GM12891 (cell line): ENCODE measurements around the gene DDX5.

ENCODE experiments used
- PAX5 ChIP-seq: IDR thresholded peaks from 2 replicates; pipeline ENCODE4 v1.6.1; 2011; ENCODE audit warnings: low read length, moderate library complexity, mild to moderate bottlenecking; ENCODE audit not compliant: insufficient read depth, severe bottlenecking
- POLR2A ChIP-seq: IDR thresholded peaks from 2 replicates; pipeline ENCODE4 v1.6.1; 2011; ENCODE audit warnings: low read depth, low read length, control low read depth
- POLR2AphosphoS5 ChIP-seq: IDR thresholded peaks from 2 replicates; pipeline ENCODE4 v1.6.1; 2011; ENCODE audit warnings: low read depth, low read length, control low read depth
- POU2F2 ChIP-seq: IDR thresholded peaks from 2 replicates; pipeline ENCODE4 v1.6.1; 2011; ENCODE audit warnings: low read depth, mild to moderate bottlenecking, control low read depth, low read length, moderate library complexity
- SPI1 ChIP-seq: IDR thresholded peaks from 2 replicates; pipeline ENCODE4 v1.6.1; 2011; ENCODE audit warnings: low read depth, low read length, control low read depth
- TAF1 ChIP-seq: IDR thresholded peaks from 2 replicates; pipeline ENCODE4 v1.6.1; 2011; ENCODE audit warnings: low read depth, low read length, control low read depth

- TF ChIP-seq POLR2A, result no peak
- TF ChIP-seq SPI1, result no peak
- no peak for TF ChIP-seq TAF1
- no peak for TF ChIP-seq POLR2AphosphoS5
- no peak for TF ChIP-seq POU2F2
- no peak for TF ChIP-seq PAX5
Measured at GRCh38 chr17:64533784-64534183, 27.7 kb upstream of the DDX5 start.
